BLaER1 treated with 17β-estradiol and CSF1 and Interleukin-3, amounts not matched to agents 10 nM and 100 nM (cell line): Measurements from ENCODE around the gene MBD3L3.
"Not testable (repeated sequence)": the region's sequence is repeated elsewhere in the genome, so short reads cannot be mapped to it uniquely, and the experiment has no call there.

Source experiments
- H3K27ac ChIP-seq, 11 experiments: shearing (Covaris generic); formaldehyde crosslinking; 2 replicates each; pipeline ENCODE4 v1.8.1; 2022
- H3K27me3 ChIP-seq, 11 experiments: shearing (Covaris generic); formaldehyde crosslinking; 2 replicates each; pipeline ENCODE4 v1.8.1; 2022
- H3K36me3 ChIP-seq, 11 experiments: shearing (Covaris generic); formaldehyde crosslinking; 2 replicates each; pipeline ENCODE4 v1.8.1; 2022
- H3K4me1 ChIP-seq, 10 experiments: shearing (Covaris generic); formaldehyde crosslinking; 2 replicates each; pipeline ENCODE4 v1.8.1; 2022
- H3K4me2 ChIP-seq, 11 experiments: shearing (Covaris generic); formaldehyde crosslinking; 2 replicates each; pipeline ENCODE4 v1.8.1; 2022
- H3K4me3 ChIP-seq, 10 experiments: shearing (Covaris generic); formaldehyde crosslinking; 2 replicates each; pipeline ENCODE4 v1.8.1; 2022
- H3K9ac ChIP-seq, 11 experiments: shearing (Covaris generic); formaldehyde crosslinking; 2 replicates each; pipeline ENCODE4 v1.8.1; 2022
- H3K9me3 ChIP-seq, 11 experiments: shearing (Covaris generic); formaldehyde crosslinking; replicated peaks in 1 of 11; 2 replicates each; pipeline ENCODE4 v1.8.1; 2022
- H4K20me1 ChIP-seq, 11 experiments: shearing (Covaris generic); formaldehyde crosslinking; 2 replicates each; pipeline ENCODE4 v1.8.1; 2022
- Cebpa-rat ChIP-seq, 11 experiments: shearing (Covaris generic); IDR thresholded peaks; 2 replicates each; pipeline ENCODE4 v1.8.1; 2022

MBD3L3 gene

DNA sequence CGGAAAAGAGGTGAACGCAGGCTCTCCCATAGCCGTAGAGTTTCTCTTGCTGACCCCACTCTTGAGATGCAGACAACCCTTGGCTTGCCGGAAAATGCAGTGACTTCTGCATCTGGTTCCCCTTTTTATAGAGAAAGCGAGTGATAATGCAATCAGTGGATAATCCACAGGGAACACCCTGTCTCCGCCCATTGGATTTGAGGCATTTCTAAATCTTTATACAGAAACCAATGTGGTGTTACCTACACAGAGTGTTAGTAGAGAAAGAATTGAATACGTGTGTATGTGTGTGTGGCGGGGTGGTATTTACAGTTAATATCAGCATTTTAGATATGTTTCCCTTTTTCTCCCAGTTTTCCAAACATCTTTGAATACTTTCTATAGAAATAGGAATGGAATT lies at the start of gene MBD3L3:
MBD3L3 (minus strand) TSS at position 101 of the 400 bp plus-strand sequence; CDS start at position 30, 71 bp downstream.
- not testable (repeated sequence) for H4K20me1 ChIP-seq, H3K27ac ChIP-seq, H3K27me3 ChIP-seq, H3K36me3 ChIP-seq, H3K9me3 ChIP-seq, H3K4me1 ChIP-seq, H3K9ac ChIP-seq, H3K4me2 ChIP-seq, H3K4me3 ChIP-seq

DNA sequence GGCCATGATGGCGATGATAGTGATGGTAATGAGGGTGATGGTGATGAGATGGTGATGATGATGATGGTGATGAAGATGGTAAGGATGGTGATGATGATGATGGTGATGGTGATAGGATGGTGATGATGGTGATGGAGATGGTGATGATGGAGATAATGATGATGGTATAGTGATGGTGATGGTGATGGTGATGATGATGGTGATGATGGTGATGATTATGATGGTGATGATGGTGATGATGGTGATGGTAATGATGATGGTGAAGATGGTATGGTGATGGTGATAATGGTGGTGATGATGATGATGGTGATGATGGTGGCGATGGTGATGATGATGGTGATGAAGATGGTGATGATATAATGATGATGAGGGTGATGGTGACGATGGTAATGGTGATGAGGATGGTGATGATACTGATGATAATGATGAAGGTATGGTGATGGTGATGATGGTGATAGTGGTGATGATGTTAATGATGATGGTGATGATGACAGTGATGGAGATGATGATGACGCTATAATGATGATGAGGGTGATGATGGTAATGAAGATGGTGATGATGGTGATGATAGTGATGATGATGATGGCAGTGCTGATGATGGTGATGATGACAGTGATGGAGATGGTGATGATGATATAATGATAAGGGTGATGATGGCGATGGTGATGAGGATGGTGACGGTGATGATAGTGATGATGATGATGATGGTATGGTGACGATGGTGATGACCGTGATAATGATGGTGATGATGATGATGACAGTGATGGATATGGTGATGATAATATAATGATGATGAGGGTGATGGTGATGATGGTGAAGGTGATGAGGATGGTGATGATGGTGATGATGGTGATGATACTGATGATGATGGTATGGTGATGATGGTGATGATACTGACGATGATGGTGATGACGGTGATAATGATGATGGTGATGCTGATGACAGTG lies 48.5 kb upstream of the MBD3L3 start:
- peaks cover 0 to 5% (median 0%) of the 10 kb centered on the region in 11 experiments; a peak in 1 of 22 replicates for H3K27me3 ChIP-seq
- no peak overlapping the region; a peak in 1 of 22 replicates for H3K27ac ChIP-seq
- H3K4me1 ChIP-seq: peaks cover 6 to 38% (median 29%) of the 10 kb centered on the region in 10 experiments; a peak in 19 of 20 replicates
- H4K20me1 ChIP-seq: peaks cover 0 to 11% (median 0%) of the 10 kb centered on the region in 11 experiments; a peak in 5 of 22 replicates
- H3K4me2 ChIP-seq: peak overlapping the region in 6 of 11 experiments; percentile 8 to 85 (median 76); a peak in 11 of 22 replicates
- H3K9ac ChIP-seq: no peak overlapping the region
- 0 out of 22 replicates have a peak, but pooled peaks cover 0 to 4% (median 0%) of the 10 kb centered on the region in 11 experiments for H3K9me3 ChIP-seq
- H3K36me3 ChIP-seq: no peaks in the 10 kb centered on the region
- H3K4me3 ChIP-seq: no peak overlapping the region
- TF ChIP-seq Cebpa-rat (IDR thresholded peaks at IDR 0.05): no peak

DNA sequence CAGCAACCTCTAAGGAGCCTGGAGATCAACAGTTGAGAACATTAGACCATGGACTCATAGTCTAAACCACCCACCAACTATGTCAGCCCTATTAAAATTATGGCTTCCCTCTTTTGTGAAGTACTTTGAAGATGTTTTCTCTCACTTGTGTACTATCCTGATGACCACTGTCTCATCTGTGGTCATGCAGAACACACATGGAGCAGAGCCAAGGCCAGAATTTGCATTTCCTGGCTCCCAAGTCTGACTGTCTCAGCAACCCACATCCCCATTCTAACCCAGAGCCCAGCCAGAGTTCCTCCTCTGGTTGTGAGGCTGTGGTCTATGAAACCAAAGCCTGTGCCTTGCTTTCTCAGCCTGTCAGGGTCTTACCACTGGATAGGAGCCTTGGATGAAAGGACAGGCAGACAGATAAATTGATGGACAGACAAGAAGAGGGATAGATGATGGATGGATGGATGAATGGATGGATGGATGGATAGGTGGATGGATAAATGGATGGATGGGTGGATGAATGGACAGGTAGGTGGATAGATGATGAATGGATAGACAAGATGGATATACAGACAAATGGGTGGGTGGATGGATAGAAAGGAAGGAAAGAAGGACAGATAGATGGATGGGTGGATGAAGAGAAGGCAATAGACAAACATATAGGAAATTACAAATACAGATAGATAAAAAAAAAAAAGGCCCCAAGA lies 46.4 kb upstream of the MBD3L3 start:
- Histone ChIP-seq H3K4me2 (peak overlapping the region in 8 of 11 experiments; percentile 24 to 85 (median 67); a peak in 17 of 22 replicates), H3K27ac (peak overlapping the region in 3 of 11 experiments; percentile 17 to 33 (median 25); a peak in 3 of 22 replicates), H3K36me3 (no peaks in the 10 kb centered on the region), H3K9me3 (0 out of 22 replicates have a peak, but pooled peaks cover 0 to 4% (median 0%) of the 10 kb centered on the region in 11 experiments), H3K27me3 (0 out of 22 replicates have a peak, but pooled peaks cover 0 to 4% (median 0%) of the 10 kb centered on the region in 11 experiments), H3K4me3 (no peak overlapping the region), H3K4me1 (peaks cover 26 to 57% (median 35%) of the 10 kb centered on the region in 10 experiments), H4K20me1 (peaks cover 0 to 11% (median 0%) of the 10 kb centered on the region in 11 experiments; a peak in 3 of 22 replicates), H3K9ac (0 out of 22 replicates have a peak overlapping the region, but pooled peaks of 1 of the 11 experiments have one; percentile 17)
- TF ChIP-seq Cebpa-rat (IDR thresholded peaks at IDR 0.05): no peak

DNA sequence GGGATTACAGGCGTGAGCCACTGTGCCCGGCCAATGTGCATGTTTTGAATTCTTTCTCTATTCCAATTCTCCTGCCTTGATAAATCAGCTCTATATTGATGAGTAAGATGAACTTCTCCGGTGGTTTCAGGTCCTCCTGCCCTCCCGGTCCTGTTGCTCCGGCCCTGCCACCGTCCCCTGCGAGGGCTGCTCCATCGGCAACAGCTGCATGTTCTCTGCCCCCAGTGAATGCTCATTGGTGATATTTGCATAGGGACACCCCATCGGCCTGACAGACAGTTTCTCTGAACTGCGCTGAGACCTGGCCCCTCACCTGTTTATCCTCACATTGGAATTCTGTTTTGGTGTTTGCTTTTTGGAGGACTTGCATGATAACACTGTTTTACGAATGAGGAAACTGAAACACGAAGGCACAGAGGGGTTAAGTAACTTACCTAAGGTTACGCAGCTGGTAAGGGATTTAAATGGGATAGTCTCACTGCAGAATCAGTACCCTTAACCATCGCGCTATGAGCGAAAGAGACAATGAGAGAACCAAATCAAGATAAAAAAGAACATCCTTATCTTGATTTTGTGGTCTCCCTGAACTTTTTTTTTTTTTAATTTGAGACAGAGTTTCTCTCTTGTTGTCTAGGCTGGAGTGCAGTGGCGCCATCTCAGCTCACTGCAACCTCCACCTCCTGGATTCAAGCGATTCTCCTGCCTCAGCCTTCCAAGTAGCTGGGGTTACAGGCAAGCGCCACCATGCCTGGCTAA lies 43.2 kb upstream of the MBD3L3 start:
- TF ChIP-seq Cebpa-rat (IDR thresholded peaks at IDR 0.05): no peak
- Histone ChIP-seq H3K4me2 (peak overlapping the region in 7 of 11 experiments; percentile 10 to 77 (median 31); a peak in 7 of 22 replicates), H3K4me1 (peaks cover 31 to 70% (median 42%) of the 10 kb centered on the region in 10 experiments), H3K9ac (peak overlapping the region in 2 of 11 experiments; percentile 34 to 44; a peak in 2 of 22 replicates), H3K27me3 (no peaks in the 10 kb centered on the region), H3K9me3 (peaks cover 15 to 17% (median 16%) of the 10 kb centered on the region in 11 experiments), H3K27ac (no peak overlapping the region), H4K20me1 (peaks cover 0 to 11% (median 0%) of the 10 kb centered on the region in 11 experiments; a peak in 3 of 22 replicates), H3K36me3 (peaks cover 0 to under 1% (median 0%) of the 10 kb centered on the region in 11 experiments; a peak in 1 of 22 replicates), H3K4me3 (no peak overlapping the region)

DNA sequence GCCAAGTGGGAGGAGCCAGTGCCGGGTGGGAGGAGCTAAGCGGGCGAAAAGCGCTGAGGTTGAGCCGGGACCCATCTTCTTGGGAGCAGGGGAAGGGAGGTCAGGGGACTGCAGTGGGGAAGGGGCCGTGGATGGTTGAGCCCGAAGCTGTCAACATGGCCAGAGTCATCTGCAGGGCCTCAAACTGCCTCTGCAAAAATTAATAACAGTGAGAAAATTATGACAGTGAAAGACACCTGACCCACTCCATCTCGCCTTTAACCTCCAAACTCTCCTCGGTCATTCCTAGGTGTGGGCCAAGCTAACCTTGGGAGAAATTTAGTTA lies 41.1 kb upstream of the MBD3L3 start:
- Histone ChIP-seq H3K4me3 (peak overlapping the region; percentile 53 to 69 (median 64)), H3K36me3 (peaks cover 5 to 20% (median 17%) of the 10 kb centered on the region in 11 experiments; a peak in 18 of 22 replicates), H4K20me1 (peaks cover 0 to 5% (median 0%) of the 10 kb centered on the region in 11 experiments; a peak in 3 of 22 replicates), H3K27me3 (no peaks in the 10 kb centered on the region), H3K4me1 (peaks cover 19 to 48% (median 31%) of the 10 kb centered on the region in 10 experiments), H3K4me2 (peak overlapping the region; percentile 68 to 93 (median 81)), H3K9me3 (peaks cover 36 to 38% (median 37%) of the 10 kb centered on the region in 11 experiments), H3K27ac (peak overlapping the region in 10 of 11 experiments; percentile 81 to 95 (median 91); a peak in 21 of 22 replicates), H3K9ac (peak overlapping the region; percentile 77 to 92 (median 88))
- TF ChIP-seq Cebpa-rat (IDR thresholded peaks at IDR 0.05): no peak

DNA sequence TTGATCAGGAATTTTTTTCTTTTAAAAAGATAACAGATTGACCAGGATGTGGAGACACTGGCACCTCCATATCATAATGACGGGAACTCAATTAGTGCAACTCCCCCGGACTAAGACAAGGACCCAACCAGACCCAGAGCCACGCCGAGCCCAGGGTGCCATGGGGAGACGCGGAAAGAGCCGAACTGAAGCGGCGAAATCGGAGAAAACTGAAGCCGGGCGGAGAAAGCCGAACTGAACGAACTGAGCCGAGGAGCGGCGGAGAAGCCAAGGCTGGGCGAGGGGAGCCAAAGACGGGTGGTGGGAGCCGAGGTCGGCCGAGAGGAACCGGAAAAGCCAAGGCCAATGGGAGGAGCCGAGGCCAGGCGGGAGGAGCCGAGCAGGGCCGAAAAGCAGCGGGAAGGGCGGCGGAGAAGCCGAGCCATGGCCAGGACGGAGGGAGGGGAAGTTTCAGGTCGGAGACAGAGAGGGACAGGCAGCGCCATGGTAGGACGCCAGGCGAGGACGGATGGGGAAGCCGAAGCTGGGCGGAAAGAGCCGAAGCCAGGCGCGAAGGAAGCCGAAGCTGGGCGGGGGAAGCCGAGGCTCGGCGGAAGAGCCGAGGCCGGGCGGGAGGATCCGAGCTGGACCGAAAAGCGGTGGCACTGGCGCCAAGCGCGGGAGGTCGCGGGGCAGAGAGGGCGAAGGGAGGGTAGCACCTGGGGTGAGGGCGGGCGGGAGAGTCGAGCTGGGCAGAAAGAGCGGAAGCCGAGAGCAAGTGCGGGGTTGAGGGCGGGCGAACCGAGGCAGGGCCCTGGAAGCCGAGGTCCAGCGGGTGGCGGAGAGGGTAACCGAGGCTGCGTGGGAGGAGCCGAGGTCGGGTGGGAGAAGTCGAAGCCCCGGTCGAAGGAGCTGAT lies 40.5 kb upstream of the MBD3L3 start:
- H3K9me3 ChIP-seq: peaks cover 42 to 44% (median 43%) of the 10 kb centered on the region in 11 experiments
- H4K20me1 ChIP-seq: no peaks in the 10 kb centered on the region
- TF ChIP-seq Cebpa-rat (IDR thresholded peaks at IDR 0.05): no peak
- peak overlapping the region; percentile 77 to 92 (median 88) for H3K9ac ChIP-seq
- H3K4me3 ChIP-seq: peak overlapping the region; percentile 53 to 69 (median 64)
- peaks cover 5 to 25% (median 21%) of the 10 kb centered on the region in 11 experiments; a peak in 18 of 22 replicates for H3K36me3 ChIP-seq
- peak overlapping the region; percentile 68 to 93 (median 81) for H3K4me2 ChIP-seq
- peak overlapping the region; percentile 81 to 95 (median 91) for H3K27ac ChIP-seq
- peaks cover 13 to 42% (median 28%) of the 10 kb centered on the region in 10 experiments for H3K4me1 ChIP-seq
- no peaks in the 10 kb centered on the region for H3K27me3 ChIP-seq

DNA sequence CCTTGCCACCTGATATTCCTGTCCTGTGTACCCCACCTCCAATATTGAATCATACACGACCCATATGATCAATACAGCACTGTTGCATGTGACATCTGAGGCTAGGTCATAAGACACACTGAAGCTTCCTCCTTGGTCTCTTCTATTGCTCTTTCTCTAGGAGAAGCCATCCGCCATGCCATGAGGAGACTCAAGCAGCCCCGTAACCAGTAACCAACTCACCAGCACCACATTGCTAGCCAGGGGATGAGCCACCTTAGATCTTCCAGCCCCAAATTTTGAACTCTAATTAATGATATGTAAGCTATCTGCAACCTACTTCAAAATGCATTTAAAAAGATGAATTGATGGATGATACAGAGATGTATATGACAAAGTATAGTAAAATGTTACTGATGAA lies 39.6 kb upstream of the MBD3L3 start:
- Histone ChIP-seq H3K9ac (peak overlapping the region in 10 of 11 experiments; percentile 77 to 92 (median 87); a peak in 18 of 22 replicates), H3K4me3 (peak overlapping the region; percentile 53 to 69 (median 64); a peak in 17 of 20 replicates), H3K27me3 (no peaks in the 10 kb centered on the region), H4K20me1 (no peaks in the 10 kb centered on the region), H3K4me2 (peak overlapping the region; percentile 68 to 93 (median 77); a peak in 21 of 22 replicates), H3K27ac (peak overlapping the region in 8 of 11 experiments; percentile 81 to 95 (median 91); a peak in 14 of 22 replicates), H3K9me3 (peaks cover 51 to 53% (median 52%) of the 10 kb centered on the region in 11 experiments), H3K36me3 (peaks cover 10 to 29% (median 25%) of the 10 kb centered on the region in 11 experiments; a peak in 18 of 22 replicates), H3K4me1 (peaks cover 6 to 36% (median 28%) of the 10 kb centered on the region in 10 experiments; a peak in 19 of 20 replicates)
- TF ChIP-seq Cebpa-rat (IDR thresholded peaks at IDR 0.05): no peak
